A172 (cell line): Measurements from ENCODE around the gene CRK. TPM values are rescaled to one million over a fixed set of nuclear protein-coding genes. Genes with fewer than 3 reads are reported as not detected.

ENCODE experiments used
- DNase-seq: peaks from one replicate; pipeline ENCODE4 v3.0.0-alpha.2; 2015; ENCODE audit warnings: low spot score
- total RNA-seq: library from RNA; depleted of rRNA; stranded (reverse); fragments of >200 nt; shearing (Covaris generic); gene quantifications from 2 replicates; pipeline ENCODE4 v1.2.3, GENCODE V29; 2014

The CRK gene
- total RNA-seq, 1 experiment from 2014 or later: 84.2 TPM

DNA sequence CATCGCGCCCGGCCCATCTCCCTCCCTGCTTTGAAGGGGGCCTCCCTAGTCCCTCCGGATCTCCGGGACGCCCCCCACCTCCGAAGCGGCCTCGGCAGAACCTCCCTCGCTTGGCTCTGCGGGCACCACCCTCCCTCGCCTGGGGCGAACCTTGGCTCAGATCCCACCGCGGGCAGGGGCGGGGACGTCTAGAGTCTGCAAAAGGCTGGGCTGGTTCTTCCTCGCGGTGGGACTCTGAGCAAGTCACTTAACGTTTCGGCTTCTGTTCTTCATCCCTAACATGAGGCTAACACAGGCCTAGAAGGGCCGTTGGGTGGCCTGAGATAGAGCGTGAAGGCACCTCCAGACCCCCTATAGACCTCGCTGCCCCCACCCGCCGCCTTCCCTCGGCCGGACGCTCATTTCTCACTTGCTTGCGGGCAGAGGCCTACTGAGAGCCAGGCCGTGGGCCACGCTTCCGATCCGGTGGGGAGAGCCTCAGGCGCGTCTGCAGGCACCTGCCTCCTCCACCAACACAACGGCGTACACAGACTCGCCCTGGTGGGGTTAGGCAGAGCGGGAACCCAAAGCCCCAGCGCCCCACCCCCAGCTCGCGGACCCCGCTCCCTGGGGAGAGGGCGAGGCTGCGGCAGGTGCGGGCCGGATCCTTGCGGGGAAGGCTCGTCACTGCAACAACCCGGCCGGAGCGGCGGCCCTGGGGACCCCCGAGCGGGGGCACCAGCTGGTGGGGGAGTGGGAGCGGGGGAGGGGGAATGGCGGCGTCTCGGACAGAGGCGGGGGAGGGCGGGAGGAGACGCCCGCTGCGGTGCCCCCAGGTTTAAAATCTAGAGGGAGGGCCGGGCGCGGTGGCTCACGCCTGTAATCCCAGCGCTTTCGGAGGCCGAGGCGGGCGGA lies 31.0 kb upstream of the CRK start:
- DNase-seq: no peak

DNA sequence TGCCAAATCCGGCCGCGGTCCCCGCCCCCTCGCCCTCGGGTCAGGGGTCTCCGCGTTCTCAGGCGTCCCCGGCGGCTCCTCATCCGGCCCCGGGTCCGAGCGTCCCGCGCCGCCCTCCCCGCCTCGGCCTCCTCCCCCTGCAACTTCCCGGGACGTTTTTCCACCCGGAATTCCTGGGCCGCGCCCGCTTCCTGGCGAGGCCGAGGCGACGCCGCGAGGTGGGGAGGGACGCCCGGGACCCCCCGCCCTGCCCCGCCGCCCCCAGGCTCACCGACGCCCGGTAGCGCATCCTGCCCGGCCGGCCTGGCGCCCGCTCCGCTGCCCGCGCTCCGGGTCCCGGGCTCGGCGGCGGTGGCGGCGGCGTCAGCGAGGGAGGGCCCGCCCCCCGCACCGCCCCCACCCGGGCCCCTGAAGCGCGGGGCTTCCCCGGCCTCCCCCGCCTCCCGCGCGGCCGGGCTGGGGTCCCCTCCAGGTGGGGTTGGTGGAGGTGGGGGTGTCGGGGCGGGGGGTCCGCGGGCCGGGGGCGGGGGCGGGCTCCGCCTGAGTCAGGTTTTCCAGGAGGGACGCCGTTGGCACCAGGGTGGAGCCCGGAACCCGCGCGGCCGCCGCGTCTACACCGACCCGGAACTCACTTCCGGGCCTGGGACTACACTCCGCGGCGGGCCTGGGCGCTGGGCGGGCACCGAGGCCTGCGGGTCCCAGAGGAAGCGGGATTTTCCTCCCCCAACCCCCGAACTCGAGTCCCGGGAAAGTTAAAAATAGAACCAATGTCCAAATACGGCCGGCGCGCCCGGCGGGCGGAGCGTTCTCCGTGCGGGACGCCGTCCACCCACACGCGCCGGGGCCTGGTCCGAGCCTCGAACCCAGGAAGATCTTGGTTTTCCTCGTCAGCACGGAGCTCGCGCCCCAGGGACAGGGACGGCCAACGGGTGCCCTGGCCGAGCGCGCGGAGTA lies 29.7 kb upstream of the CRK start:
- peak; percentile 58 for DNase-seq

DNA sequence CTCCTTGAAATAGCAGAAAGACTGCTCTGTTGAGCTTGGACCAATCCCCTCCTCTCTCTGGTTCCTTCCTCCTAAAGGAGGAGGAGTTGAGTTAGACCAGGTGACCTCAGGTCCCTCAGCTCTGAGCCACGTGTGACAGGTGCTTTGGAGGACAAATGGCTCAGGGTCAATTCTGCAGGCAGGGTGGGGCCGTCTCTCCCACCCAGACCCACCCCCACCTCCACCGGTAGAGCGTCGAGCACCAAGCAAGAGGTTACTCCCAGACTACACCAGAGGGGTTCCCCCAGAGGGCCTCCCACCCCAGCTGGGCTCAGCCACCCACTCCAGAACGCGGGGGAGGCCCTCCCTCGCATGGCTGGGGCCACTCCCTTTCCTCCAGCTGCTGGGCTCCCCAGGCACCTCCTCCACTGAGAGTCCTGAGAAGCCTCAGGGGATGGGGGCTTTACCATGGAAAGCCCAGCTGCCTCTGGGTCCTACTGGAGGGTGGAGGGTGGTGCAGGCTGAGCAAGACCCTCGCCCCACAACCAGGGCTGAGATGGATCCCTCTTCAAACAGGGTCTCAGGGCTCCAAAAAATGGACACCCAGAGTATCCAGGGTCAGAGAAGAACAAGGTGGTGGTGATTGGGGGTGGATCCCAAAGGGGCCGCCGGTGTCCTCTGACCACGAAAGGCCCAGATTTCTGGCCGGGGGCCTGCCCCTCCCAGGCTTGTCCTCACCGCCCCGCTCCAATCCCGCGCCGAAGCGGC lies 28.8 kb upstream of the CRK start:
- DNase-seq: peak; percentile 60

DNA sequence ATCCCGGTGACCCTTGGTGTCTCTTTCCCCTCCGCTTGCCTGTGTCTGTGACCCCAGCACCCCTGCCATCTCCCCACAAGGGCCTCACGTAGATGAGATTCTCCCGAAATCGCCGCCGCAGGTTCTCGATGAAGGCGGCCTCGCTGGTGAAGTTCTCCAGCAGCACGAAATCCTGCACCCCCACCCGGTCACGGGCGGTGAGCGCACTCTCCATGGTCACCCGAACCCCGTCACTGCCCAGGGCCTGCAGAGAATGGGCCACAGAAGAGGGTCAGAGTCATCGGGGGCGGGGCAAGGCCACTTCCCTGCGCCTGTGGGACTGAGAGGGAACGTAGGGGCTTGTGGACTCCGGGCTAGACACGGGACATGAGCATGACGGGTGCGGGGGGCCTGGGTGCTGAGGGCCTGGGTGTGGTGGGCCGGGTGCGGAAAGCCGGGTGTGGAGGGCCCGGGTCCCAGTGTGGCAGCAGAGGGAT lies 28.1 kb upstream of the CRK start:
- no peak for DNase-seq

DNA sequence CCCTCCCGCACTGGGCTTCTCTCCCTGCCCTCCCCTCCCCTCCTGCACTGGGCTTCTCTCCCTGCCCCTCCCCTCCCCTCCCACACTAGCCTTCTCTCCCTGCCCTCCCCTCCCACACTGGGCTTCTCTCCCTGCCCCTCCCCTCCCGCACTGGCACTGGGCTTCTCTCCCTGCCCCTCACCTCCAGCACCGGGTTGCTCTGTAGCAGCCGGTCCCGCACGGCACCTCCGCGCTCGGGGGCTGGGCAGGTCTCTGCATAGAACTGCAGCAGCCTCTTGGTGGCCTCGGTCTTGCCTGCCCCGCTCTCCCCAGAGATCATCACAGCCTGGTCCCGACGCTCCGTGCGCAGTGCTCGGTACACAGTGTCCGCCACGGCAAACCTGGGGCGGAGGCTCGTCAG lies 26.6 kb upstream of the CRK start:
- DNase-seq: no peak

DNA sequence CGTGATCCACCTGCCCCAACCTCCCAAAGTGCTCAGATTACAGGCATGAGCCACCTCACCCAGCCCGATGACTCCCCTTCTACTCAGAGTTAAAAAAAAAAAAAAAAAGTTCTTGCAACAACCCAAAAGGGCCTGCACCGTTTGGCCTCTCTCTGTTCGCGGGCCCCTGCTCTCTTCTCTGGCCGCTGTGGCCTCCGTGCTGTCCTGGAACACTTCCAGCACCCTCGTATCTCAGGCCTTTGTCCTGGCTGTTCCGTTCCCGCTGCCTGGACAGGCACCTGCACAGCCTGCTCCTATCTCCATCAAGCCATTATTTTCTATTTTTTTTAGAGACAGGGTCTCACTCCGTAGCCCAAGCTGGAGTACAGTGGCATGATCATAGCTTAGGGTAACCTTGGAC lies 25.7 kb upstream of the CRK start:
- DNase-seq: no peak

DNA sequence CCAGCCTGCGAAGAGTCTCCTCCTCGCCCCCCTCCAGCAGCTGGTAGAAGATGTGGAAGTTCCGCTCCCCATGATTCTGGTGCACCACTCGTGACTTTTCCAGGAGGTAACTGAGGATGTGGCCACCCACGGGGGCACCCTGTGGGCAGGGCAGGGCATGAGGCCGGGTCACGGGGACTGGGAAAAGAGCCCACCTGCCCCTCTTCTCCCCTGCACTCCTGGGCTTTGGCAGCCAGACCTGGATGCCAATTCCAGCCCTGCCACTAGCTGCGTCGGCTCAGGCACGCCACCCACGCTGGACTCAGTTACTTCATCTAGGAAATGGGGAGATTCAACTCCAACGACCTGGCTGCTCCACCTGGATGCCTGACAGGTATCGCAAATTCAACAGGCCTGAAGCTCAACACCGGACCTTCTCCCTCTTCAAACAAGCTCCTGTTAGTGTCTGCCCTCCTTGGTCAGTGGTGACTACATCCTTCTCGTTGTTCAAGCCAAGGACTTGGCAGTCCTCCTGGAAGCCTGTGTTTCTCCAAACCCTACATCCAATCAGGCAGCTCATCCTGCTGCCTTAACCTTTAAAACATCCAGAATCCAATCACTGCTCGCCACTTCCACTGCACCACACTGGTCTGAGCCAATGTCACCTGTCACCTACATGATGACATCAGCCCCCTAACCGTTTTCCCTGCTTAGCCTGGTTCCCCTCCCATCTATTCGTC lies 24.9 kb upstream of the CRK start:
- DNase-seq: no peak

DNA sequence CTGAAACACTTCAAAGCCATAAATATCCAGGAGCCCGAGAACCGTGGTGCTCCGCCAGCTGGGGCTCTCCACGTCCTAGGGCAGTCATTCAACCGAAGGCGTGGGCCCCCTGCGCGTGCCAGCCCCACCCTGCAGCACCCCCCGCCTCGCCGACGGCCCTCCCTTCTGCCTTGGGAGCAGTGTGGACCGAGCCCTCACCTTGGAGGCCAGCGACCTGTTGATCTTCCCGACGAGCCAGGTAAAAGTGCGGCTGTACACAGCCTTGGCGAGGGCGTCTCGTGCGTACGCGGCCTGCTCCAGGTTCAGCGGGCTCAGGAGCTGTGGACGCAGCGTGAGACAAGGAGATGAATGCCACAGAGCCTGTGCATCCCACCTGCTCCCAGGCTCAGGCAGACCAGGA lies 22.4 kb upstream of the CRK start:
- no peak for DNase-seq

DNA sequence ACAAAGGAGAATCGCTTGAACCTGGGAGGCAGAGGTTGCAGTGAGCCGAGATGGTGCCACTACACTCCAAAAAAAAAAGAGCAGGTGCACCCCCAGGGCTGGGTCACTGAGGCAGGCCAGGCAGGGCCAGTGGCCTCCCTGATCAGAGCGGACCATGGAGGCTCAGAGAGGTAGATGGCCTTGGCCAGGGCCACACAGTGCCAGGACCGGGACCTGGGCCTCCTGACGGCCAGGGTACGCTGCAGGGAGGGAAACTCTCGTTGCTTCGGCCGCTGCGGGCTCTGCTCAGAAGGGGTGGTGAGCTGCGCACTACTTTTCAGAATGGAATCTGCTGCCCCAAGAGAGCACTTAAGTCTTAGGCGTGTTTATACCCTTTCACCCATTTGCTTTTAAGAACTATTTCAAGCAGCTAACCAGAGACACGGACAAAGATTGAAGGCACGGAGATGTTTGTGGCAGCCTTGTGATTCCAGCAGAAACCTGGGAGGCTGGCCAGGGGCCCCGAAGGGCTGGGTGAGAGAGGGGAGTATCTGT lies 19.4 kb upstream of the CRK start:
- no peak for DNase-seq

DNA sequence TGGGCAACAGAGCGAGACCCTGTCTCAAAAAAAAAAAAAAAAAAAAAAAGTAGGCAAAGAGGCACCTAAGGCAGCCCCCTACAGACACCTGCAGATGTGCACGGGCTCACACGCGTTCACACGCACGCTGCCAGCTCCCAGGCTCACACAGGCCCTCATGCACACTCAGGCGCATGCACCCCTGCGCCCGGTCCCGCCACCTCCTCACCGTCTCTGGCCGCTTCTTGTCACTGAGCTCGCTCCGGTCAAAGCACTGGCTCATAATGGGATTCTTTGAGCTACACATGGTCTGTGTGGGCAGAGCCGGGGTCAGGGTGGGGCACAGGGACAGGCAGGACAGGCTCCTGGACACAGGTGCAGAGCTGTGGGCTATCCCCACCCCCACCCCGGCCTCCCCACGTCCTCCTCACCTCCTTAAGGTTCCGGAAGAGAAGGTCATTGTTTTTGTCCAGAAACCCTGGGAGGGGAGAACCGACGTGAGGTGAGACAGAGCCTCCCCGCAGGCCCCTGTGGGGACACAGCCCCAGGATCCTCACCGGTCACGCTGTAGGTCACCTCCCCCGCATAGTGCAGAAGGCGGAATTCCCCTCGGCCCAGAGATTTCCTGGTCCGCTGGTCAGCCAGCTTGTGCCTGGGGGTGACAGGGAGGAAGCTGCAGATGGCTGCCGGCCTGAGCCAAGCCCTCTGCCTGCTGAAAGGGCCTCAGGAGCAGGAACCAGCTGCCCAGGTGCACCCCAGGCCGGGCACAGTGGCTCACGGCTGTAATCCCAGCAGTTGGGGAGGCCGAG lies 18.6 kb upstream of the CRK start:
- no peak for DNase-seq

DNA sequence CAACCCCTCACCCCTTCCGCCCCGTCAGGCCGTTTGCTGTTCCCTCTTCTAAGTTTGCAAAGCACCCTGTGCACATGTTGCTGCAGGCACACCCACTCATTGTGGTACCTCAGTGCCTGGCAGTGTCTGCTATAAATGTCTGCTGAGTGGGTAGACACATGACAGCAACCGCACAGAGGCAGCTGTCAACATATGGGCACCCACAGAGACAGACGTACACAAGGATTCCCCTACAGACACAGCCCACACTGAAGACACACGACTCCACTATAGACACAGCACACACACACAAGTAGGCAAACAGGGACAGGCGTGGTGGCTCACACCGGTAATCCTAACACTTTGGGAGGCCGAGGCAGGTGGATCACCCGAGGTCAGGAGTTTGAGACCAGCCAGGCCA lies 17.8 kb upstream of the CRK start:
- no peak for DNase-seq

DNA sequence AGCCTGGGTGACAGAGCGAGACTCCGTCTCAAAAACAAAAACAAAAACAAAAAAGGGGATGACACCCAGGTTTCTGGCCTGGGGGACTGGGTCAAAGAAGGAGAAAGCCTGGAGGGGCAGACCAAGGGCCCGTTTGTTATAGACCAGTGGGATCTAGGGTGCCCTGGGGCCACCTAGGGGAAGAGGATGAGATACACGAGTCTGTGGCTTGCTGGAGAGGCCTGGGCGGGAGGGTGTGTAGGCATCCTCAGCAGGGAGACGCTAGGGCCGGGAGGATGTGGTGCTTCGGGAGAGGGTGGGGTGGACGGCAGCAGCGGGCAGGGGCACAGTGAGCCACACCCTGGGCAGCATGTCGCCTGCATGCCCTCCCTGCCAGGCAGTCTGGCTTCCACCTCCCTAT lies 17.1 kb upstream of the CRK start:
- DNase-seq: peak; percentile 76

DNA sequence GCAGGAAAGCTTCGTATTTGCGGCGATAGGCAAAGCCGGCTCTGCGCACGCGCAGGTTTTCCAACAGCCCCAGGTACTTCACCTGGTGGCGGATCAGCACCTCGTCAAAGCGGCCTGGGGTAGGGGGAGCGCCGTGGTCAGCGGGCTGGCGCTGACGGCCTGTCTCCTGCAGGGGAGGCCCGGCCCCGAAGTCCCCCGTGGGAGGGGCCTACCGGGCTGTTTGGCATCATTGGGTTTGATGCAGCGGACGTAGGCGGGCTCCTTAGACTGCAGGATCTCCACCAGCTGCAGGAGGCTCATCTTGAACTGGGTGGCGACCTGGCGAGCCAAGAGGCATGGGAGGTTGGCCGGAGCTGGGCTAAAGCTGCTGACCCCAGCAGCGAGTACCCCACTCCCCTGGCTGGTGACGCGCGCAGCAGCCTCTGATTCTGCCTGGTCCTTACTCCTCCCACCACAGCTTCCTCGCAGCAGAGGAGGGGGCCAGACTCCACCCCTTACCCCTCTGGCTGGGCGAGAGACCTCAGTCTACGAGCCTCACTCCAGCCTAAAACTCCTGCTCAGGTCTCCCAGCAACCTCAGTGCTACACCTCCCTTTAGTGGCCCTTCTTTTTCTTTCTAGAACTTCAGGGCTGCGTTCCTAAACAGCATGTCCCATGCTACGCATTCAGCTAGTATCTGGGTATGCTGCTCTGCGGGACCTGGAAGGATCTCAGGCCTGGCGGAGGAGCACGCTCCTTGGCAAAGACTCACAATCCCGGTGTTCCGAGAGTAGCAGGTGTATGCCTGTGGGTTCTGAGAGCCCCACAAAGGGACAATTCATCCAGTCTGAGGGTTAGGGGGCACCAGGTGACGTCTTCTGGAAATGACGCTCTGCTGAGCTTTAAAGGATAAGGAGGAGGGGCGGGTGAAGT lies 16.1 kb upstream of the CRK start:
- DNase-seq: no peak

DNA sequence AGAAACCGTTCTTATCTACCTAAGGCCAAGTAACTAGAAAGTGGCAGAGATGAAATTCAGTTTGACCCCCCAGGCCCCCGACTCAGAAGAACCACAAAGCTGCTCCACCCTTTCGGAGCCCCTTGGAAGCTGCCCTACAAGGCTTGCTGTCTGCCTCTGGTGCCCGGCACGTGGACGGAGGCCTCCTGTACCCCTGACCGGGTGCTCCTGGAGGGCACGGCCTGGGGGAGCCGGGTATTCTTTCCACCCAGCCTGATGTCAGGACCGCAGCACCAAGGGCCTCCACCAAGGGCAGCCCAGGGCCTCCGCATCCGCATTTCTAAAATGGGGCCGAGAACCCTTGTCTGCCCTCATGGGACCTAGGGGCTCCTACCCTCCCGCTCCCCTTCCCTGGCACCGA lies 15.5 kb upstream of the CRK start:
- no peak for DNase-seq

DNA sequence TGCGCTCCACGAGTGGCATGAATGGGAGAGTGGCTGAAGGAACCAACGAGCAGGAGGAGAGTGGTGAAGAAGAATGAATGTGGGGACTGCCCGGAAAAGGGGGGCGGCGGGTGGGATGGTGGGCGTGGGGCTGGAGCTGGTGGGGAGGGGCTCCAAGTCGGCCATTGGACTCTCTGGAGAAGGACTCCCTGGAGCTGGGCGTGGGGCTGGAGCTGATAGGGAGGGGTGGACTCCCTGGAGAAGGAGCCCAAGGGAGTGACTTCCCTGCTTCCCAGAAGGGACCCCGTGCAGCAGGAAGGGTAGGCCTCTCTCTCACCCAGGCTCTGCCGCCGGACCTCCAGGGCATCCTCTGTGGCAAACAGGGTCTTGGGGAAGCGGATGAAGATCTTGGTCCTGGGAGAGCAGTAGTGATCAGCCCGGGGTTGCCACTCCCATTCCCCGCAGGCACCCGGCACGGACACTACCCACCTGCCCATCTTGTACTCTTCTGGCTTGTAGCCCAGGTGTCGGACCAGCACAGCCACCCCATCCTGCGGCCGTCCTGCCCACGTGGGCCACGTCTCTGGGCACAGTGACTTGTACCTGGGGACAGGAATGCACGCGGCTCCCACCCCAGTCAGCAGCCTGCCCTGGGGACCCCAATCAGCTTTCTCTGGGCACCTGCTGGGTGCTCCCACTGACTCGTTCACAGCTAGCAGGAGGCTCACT lies 14.9 kb upstream of the CRK start:
- no peak for DNase-seq

DNA sequence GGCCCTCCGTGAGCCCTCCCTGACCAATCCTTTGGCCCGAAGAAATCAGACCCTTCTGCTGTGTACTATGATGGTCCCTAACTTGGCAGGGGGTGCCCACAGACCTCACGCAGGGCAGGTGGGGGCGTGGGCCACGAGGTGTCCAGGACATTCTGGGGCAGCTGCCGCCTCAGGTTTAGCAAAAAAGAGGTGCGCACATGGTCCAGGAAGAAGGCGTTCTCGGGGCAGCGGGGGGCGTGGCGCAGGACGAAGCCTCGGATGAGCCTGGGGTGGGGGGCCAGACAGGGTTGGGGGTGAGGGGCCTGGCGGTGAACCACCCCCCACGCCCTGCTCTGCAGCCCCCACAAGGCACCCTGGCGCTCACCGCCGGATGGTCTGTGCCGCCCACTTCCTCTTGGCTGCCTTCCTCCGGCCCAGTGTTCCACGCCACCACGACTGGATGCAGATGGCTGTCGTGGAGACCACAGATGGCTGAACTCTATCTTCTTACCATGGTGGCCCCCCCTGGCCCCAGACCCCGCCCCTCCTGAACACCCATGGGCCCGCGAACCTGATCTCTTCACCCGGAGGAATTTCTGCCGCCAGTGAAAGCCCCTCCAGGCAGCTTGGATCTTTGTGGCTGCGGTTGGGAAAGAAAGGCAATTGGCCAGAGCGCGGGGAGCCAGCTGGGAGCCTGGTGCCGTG lies 14.2 kb upstream of the CRK start:
- DNase-seq: no peak

DNA sequence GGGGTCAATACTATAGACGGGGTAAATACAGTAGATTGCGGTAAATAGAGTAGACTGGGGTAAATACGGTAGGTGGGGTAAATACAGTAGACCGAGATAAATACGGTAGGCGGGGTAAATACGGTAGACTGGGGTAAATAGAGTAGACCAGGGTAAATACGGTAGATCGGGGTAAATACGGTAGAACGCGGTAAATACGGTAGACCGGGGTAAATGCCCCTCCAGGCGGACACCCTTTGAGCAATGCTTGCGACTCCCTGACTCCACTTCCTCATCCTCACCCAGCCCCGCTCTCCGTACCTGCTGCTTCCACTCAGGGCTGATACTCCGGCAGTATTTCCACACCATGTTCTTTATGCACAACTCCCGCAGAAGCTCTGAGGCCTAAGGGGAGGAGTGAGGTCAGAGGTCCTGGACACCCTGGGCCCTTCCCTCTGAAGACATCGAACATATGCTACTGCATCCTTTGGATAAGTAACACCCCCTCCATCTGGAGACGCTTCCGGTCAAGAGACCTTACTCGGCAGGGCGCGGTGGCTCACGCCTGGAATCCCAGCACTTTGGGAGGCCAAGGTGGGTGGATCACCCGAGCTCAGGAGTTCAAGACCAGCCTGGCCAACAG lies 13.3 kb upstream of the CRK start:
- DNase-seq: no peak
